ENCODE measurements around the gene SEMA5A. TPM values are rescaled to one million over a fixed set of nuclear protein-coding genes. Genes with fewer than 3 reads are reported as not detected.

Gene SEMA5A
- total RNA-seq, 5 donors from 2014 or later (not counting 1 experiment from before 2014, with no cell fraction given), result 0.60 to 5.1 (median 1.5) TPM

DNA sequence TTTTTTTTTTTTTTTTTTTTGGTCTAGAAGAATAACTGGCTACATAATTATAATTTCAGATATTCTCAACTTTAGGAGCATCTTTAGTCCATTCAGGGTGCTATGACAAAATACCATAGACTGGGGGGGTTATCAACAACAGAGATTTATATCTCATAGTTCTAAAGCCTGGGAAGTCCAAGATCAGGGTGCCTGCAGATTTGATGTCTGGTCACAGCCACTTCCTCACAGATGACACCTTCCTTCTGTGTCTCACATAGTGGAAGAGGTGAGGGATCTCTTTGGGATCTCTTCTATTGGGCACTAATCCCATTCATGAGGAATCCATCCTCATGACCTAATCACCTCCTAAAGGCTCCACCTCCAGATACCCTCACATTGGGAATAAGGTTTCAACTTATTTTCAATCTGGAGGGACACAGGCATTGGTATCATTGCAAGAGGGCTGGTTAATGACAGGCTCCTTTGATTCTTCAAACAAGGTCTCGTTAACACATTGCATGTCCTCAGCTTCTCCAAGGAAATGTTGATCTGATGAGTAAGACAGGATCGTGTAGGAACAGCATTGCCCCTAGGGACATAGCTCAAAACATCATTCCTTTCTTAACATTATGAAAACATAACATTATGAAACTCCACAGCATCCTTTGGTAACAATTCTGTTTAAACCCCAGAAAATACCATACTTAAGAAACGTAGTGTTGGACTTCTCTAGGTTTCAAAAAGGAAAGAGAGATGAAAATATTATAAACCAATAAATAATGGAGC lies 372.4 kb downstream of the SEMA5A start:
- Mint-ChIP-seq H3K27ac (no peak overlapping the region), H3K4me3 (no peak overlapping the region), H3K36me3 (no peaks in the 10 kb centered on the region), H3K4me1 (no peaks in the 10 kb centered on the region), H3K9me3 (peaks cover 0 to 7% (median 2%) of the 10 kb centered on the region in 3 donors), H3K27me3 (no peaks in the 10 kb centered on the region)
- Histone ChIP-seq H3K4me3 (ENCODE audit: control insufficient read depth in 1 of 2, extremely low read depth in 1 of 2, low read length in 1 of 2) (no peak overlapping the region), H3K4me1 (ENCODE audit: control insufficient read depth in 1 of 2, extremely low read depth in 1 of 2, insufficient read depth in 2 of 2, low read length in 2 of 2) (no peaks in the 10 kb centered on the region), H3K36me3 (ENCODE audit: control insufficient read depth in 2 of 2, extremely low read depth in 1 of 2, insufficient read depth in 1 of 2, low read length in 1 of 2) (no peaks in the 10 kb centered on the region), H3K27me3 (replicated peaks in 1 of 2; ENCODE audit: control insufficient read depth in 2 of 2, extremely low read depth in 1 of 2, insufficient read depth in 2 of 2, low read length in 1 of 2) (no peaks in the 10 kb centered on the region), H3K9me3 (no peaks in the 10 kb centered on the region), H3K27ac (ENCODE audit: low read length) (no peak overlapping the region)
- no CpG with 5 or more reads among the region's 3 CpGs for WGBS (ENCODE audit: insufficient coverage)
- ChIA-PET CTCF (no interaction called here), POLR2A (no interaction called here)
- ATAC-seq (replicated peaks in 1 of 4) (no peak), DNase-seq (no peak)

GRCh38 chr5:9170026-9170425 lies 375.8 kb downstream of the SEMA5A start:
- no peak overlapping the region for H3K27ac ChIP-seq (ENCODE audit: low read length)
- no peaks in the 10 kb centered on the region for H3K9me3 ChIP-seq
- H3K36me3 ChIP-seq (ENCODE audit: control insufficient read depth in 2 of 2, extremely low read depth in 1 of 2, insufficient read depth in 1 of 2, low read length in 1 of 2), result no peaks in the 10 kb centered on the region
- Mint-ChIP-seq H3K4me1 (no peaks in the 10 kb centered on the region), H3K27me3 (no peaks in the 10 kb centered on the region), H3K4me3 (no peak overlapping the region), H3K9me3 (no peaks in the 10 kb centered on the region), H3K36me3 (no peaks in the 10 kb centered on the region), H3K27ac (no peak overlapping the region)
- H3K4me1 ChIP-seq (ENCODE audit: control insufficient read depth in 1 of 2, extremely low read depth in 1 of 2, insufficient read depth in 2 of 2, low read length in 2 of 2), result no peaks in the 10 kb centered on the region
- no peaks in the 10 kb centered on the region for H3K27me3 ChIP-seq (replicated peaks in 1 of 2; ENCODE audit: control insufficient read depth in 2 of 2, extremely low read depth in 1 of 2, insufficient read depth in 2 of 2, low read length in 1 of 2)
- ATAC-seq (replicated peaks in 1 of 4) (no peak), DNase-seq (no peak)
- no peak overlapping the region for H3K4me3 ChIP-seq (ENCODE audit: control insufficient read depth in 1 of 2, extremely low read depth in 1 of 2, low read length in 1 of 2)
- POLR2A ChIA-PET, result no interaction called here
- CTCF ChIA-PET, result no interaction called here

DNA sequence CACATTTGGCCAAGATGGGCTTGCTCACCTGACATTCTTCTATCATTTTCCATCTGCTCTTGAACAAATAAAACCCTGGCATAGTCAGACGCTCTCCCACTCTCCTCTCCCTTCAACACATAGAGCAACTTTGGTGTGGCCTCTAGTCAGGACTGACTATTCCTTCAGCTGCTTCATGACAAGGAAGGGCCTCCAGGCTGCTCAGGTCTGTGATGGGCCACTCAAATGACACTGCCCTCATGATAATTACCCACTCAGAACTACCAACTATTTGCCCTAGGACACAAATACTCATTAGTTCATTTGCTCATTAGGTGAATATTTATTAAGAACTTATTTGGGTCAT lies 376.3 kb downstream of the SEMA5A start:
- Histone ChIP-seq H3K4me1 (ENCODE audit: control insufficient read depth in 1 of 2, extremely low read depth in 1 of 2, insufficient read depth in 2 of 2, low read length in 2 of 2) (no peaks in the 10 kb centered on the region), H3K9me3 (no peaks in the 10 kb centered on the region), H3K36me3 (ENCODE audit: control insufficient read depth in 2 of 2, extremely low read depth in 1 of 2, insufficient read depth in 1 of 2, low read length in 1 of 2) (no peaks in the 10 kb centered on the region), H3K4me3 (ENCODE audit: control insufficient read depth in 1 of 2, extremely low read depth in 1 of 2, low read length in 1 of 2) (no peak overlapping the region), H3K27me3 (replicated peaks in 1 of 2; ENCODE audit: control insufficient read depth in 2 of 2, extremely low read depth in 1 of 2, insufficient read depth in 2 of 2, low read length in 1 of 2) (no peaks in the 10 kb centered on the region), H3K27ac (ENCODE audit: low read length) (no peak overlapping the region)
- no peaks in the 10 kb centered on the region for H3K9me3 Mint-ChIP-seq
- no peak overlapping the region for H3K4me3 Mint-ChIP-seq
- no peaks in the 10 kb centered on the region for H3K36me3 Mint-ChIP-seq
- H3K27me3 Mint-ChIP-seq, result no peaks in the 10 kb centered on the region
- CTCF ChIA-PET, result no interaction called here
- no peak overlapping the region for H3K27ac Mint-ChIP-seq
- no peaks in the 10 kb centered on the region for H3K4me1 Mint-ChIP-seq
- no peak for ATAC-seq (replicated peaks in 1 of 4)
- WGBS (ENCODE audit: insufficient coverage), result 60% methylated on average over 1 of the region's 1 CpG
- no peak for DNase-seq
- POLR2A ChIA-PET, result no interaction called here

- POLR2A ChIA-PET, result no interaction called here
- Histone ChIP-seq H3K27ac (ENCODE audit: low read length) (no peak overlapping the region), H3K9me3 (no peaks in the 10 kb centered on the region), H3K27me3 (replicated peaks in 1 of 2; ENCODE audit: control insufficient read depth in 2 of 2, extremely low read depth in 1 of 2, insufficient read depth in 2 of 2, low read length in 1 of 2) (no peaks in the 10 kb centered on the region), H3K4me3 (ENCODE audit: control insufficient read depth in 1 of 2, extremely low read depth in 1 of 2, low read length in 1 of 2) (no peak overlapping the region), H3K36me3 (ENCODE audit: control insufficient read depth in 2 of 2, extremely low read depth in 1 of 2, insufficient read depth in 1 of 2, low read length in 1 of 2) (no peaks in the 10 kb centered on the region), H3K4me1 (ENCODE audit: control insufficient read depth in 1 of 2, extremely low read depth in 1 of 2, insufficient read depth in 2 of 2, low read length in 2 of 2) (no peaks in the 10 kb centered on the region)
- Mint-ChIP-seq H3K4me1 (no peaks in the 10 kb centered on the region), H3K36me3 (no peaks in the 10 kb centered on the region), H3K9me3 (no peaks in the 10 kb centered on the region), H3K27me3 (no peaks in the 10 kb centered on the region), H3K4me3 (no peak overlapping the region), H3K27ac (no peak overlapping the region)
- CTCF ChIA-PET, result no interaction called here
- WGBS (ENCODE audit: insufficient coverage), result 72% methylated on average over 2 of the region's 5 CpGs
- DNase-seq (no peak), ATAC-seq (replicated peaks in 1 of 4) (no peak)
Measured at GRCh38 chr5:9168791-9169556, 376.9 kb downstream of the SEMA5A start.

GRCh38 chr5:9166202-9167112 lies 379.4 kb downstream of the SEMA5A start:
- no peak for DNase-seq
- no peaks in the 10 kb centered on the region for H3K4me1 ChIP-seq (ENCODE audit: control insufficient read depth in 1 of 2, extremely low read depth in 1 of 2, insufficient read depth in 2 of 2, low read length in 2 of 2)
- ChIA-PET POLR2A (no interaction called here), CTCF (no interaction called here)
- H3K27ac ChIP-seq (ENCODE audit: low read length), result no peak overlapping the region
- Mint-ChIP-seq H3K4me3 (no peak overlapping the region), H3K36me3 (no peaks in the 10 kb centered on the region), H3K27ac (no peak overlapping the region), H3K27me3 (no peaks in the 10 kb centered on the region), H3K9me3 (no peaks in the 10 kb centered on the region), H3K4me1 (no peaks in the 10 kb centered on the region)
- H3K9me3 ChIP-seq, result no peaks in the 10 kb centered on the region
- WGBS (ENCODE audit: insufficient coverage), result no CpG with 5 or more reads among the region's 7 CpGs
- no peaks in the 10 kb centered on the region for H3K36me3 ChIP-seq (ENCODE audit: control insufficient read depth in 2 of 2, extremely low read depth in 1 of 2, insufficient read depth in 1 of 2, low read length in 1 of 2)
- no peaks in the 10 kb centered on the region for H3K27me3 ChIP-seq (replicated peaks in 1 of 2; ENCODE audit: control insufficient read depth in 2 of 2, extremely low read depth in 1 of 2, insufficient read depth in 2 of 2, low read length in 1 of 2)
- no peak overlapping the region for H3K4me3 ChIP-seq (ENCODE audit: control insufficient read depth in 1 of 2, extremely low read depth in 1 of 2, low read length in 1 of 2)
- no peak for ATAC-seq (replicated peaks in 1 of 4)

DNA sequence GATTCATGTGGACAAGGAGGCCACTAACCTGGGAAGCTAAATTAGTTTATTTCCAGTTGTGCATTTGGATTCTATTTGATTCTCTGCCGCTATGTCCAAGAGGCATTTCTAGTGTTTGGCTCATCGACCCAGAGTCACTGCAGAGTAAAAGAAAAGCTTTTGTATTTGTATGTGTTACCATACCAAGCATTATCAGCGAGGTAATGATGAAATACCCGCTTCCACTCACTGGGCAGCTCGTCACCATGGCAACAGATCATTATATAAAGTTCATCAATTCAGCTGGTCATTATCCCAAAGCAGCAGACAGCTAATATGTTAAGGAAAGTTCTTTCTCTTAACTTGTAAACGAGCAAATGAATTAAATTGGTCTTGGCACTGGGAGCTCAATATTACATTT lies 380.3 kb downstream of the SEMA5A start:
- POLR2A ChIA-PET, result no interaction called here
- CTCF ChIA-PET, result interaction anchor here in 1 of 2 donors (0.6 kb wide), 1 partner anchor 1041 kb away, joined by 3 read pairs; no protein-coding TSS in a partner anchor

More for the DNA sequence above, 380.3 kb downstream of the SEMA5A start:
- Mint-ChIP-seq H3K27me3 (no peaks in the 10 kb centered on the region), H3K36me3 (no peaks in the 10 kb centered on the region), H3K4me3 (no peak overlapping the region), H3K9me3 (no peaks in the 10 kb centered on the region), H3K4me1 (no peaks in the 10 kb centered on the region), H3K27ac (no peak overlapping the region)
- ATAC-seq (replicated peaks in 1 of 4), result no peak
- no peaks in the 10 kb centered on the region for H3K36me3 ChIP-seq (ENCODE audit: control insufficient read depth in 2 of 2, extremely low read depth in 1 of 2, insufficient read depth in 1 of 2, low read length in 1 of 2)
- H3K9me3 ChIP-seq, result no peaks in the 10 kb centered on the region
- H3K27ac ChIP-seq (ENCODE audit: low read length), result no peak overlapping the region
- no peak overlapping the region for H3K4me3 ChIP-seq (ENCODE audit: control insufficient read depth in 1 of 2, extremely low read depth in 1 of 2, low read length in 1 of 2)
- 70% methylated on average over 2 of the region's 6 CpGs for WGBS (ENCODE audit: insufficient coverage)
- H3K4me1 ChIP-seq (ENCODE audit: control insufficient read depth in 1 of 2, extremely low read depth in 1 of 2, insufficient read depth in 2 of 2, low read length in 2 of 2), result no peaks in the 10 kb centered on the region
- DNase-seq, result no peak
- H3K27me3 ChIP-seq (replicated peaks in 1 of 2; ENCODE audit: control insufficient read depth in 2 of 2, extremely low read depth in 1 of 2, insufficient read depth in 2 of 2, low read length in 1 of 2), result no peaks in the 10 kb centered on the region

Data from T-cell (primary cell).